NCI-H2227 (cell line): ENCODE data around the gene SUN3.
A peak's percentile ranks its signal among the peaks of the same experiment; 100 is the strongest.

Experiments
- DNase-seq: peaks from one replicate; lab custom pipeline; 2025; ENCODE audit not compliant: unreplicated experiment; lab: John Stamatoyannopoulos, UW

SUN3 gene

DNA sequence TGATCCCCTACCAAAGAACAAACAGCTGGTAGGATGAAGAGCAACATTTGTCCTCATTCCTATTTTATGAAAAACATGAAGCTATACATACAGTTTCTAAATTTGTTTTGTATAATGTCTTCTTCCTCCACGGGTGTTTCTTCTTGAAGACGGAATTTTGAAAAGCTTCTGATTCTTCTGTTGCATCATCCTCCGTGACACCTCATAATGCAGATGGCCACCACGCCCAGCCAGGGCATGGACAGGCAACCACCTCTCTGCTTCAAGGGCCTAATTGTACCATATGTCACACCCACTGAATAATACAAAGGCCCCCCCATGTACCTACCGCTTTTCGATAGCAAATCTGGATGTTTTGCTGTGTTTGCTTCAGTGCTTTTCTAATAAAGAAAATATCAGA lies at the start of gene SUN3:
TSS of gene SUN3 (minus strand) at position 170 of the 400 bp plus-strand sequence. CDS start at position 1, 169 bp downstream.
- no peak for DNase-seq

- DNase-seq, result no peak
Measured at GRCh38 chr7:48078470-48078869, 49.6 kb upstream of the SUN3 start.

GRCh38 chr7:48077423-48077822 lies 48.5 kb upstream of the SUN3 start:
- DNase-seq, result no peak

DNA sequence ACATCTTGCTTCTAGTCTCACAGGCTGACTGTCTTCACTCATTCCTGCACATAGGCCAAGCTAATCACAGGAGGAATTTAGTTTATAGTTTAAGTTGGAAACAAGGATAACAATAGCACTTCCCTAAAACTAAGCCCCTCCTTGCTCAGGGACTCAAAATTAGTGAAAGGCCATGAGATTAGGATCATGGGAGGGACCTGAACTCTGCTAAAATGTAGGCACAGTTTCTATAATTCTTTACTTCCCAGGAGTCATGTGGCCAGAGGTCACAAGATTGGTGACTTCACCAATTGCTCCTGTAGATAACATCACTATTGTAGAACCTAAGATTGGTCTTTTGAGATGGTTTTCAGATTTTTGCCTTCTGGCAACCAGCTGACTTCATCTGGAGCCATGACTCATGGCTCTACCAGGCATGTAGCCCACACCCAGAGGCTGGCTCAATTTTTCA lies 45.3 kb upstream of the SUN3 start:
- DNase-seq, result no peak

DNA sequence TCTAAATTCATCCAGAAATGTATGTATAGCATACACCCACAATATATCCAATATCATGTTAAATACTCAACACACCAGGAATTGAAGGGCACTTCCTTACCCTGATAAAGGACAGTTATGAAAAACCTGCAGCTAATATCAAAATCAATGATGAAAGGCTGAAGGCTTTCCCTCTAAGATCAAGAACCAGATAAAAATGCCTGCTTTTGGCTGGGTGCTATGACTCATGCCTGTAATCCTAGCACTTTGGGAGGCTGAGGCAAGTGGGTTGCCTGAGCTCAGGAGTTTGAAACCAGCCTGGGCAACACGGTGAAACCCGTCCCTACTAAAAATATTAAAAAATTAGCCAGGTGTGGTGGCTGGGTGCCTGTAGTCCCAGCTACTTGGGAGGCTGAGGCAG lies 38.6 kb upstream of the SUN3 start:
- no peak for DNase-seq

- no peak for DNase-seq
Measured at GRCh38 chr7:48063985-48064384, 35.1 kb upstream of the SUN3 start.

DNA sequence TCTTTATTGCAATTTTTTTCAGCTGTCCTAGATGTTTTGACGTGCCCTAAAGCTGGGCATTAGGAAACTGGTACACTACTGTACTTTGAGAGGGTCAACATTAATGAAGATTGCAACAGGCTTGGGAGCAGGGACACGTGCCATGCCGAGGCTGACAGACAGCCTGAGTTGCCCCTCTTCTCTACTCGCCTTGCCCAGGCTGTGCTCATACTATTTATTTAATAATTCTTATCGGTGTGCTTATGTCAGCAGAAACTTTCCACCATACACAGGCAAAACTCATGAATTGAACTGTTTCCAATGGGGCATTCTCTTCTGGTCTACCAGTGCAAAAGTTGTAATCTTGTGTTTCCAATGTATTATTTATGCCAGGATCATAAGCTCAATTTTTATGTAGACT lies 30.8 kb upstream of the SUN3 start:
- DNase-seq, result no peak

GRCh38 chr7:48058990-48059389 lies 30.1 kb upstream of the SUN3 start:
- DNase-seq, result no peak

DNA sequence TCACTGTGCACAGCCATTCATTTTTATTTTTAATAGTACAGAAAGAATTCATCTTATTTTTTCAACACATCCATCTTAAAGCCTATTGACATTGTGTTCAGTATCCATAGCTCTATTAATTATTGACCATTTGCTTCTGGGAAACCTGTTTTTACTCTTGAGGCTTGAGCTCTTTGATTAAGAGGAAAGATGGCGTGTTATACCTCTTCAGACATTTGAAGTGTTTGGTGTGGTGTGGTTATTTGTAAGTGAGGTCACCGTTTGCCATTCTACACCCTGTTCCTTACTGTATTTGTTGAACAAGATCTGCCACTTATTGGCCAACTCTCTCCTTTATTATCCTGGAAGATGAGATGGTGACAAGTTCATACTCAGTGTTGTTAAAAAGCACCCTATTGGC lies 24.8 kb upstream of the SUN3 start:
- no peak for DNase-seq

DNA sequence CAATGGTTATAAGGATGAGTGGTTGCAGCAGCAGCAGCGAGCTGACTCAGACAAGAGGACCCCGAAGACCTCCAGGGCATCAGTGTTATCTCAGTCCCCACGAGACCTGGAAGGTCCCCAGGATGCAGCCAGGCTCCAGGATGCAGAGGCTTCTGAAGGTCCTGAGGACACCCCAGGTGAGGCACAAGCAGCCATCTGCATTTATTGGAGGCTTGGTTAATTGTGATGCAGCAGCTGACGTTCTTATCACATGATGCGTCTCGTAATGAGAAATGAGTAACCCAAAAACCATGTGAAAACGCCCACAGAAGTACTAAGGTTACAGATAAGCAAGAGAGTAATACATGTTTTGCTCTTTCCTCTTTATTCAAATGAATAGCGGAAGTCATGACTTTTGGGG lies 23.8 kb upstream of the SUN3 start:
- DNase-seq, result no peak

DNA sequence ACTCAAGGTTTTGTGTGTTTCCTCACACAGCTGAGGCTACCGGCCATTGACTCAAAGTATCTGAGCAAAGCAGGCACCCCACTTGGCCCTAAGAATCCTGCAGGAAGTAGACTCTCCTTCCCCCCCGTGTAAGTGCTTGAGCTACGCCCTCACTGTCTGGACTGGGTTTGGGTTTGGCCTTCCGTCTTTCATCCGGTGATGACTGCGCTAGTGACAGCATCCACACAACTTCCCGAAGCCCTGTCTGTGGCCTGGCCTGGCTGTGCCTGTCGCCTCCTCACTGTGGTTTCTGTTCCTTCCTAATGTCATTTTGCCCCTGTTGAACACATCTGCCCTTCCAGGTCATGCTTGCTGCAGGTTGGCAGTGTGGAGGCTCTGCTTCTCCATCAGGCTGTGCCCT lies 20.9 kb upstream of the SUN3 start:
- no peak for DNase-seq

DNA sequence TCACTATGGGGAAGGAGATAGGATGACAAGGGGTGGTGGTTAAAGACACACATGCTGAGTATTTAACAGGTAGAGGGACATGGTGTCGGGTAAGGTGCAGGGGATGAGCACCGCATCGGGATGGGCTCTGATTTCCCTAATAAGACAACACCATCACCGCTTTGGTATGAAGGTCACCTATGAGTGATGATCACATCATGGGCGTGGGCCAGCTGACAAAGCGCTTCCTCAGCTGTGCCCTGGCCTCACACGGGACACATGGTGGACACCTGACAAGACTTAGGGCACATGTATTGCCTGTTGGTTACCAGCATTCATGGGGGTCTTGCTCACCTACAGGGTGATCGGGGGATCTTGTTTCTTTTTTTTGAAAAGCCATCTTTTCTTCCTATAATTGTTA lies 19.2 kb upstream of the SUN3 start:
- no peak for DNase-seq

GRCh38 chr7:48046458-48046857 lies 17.6 kb upstream of the SUN3 start:
- no peak for DNase-seq

- DNase-seq, result no peak
Measured at GRCh38 chr7:48045195-48045765, 16.4 kb upstream of the SUN3 start.

DNA sequence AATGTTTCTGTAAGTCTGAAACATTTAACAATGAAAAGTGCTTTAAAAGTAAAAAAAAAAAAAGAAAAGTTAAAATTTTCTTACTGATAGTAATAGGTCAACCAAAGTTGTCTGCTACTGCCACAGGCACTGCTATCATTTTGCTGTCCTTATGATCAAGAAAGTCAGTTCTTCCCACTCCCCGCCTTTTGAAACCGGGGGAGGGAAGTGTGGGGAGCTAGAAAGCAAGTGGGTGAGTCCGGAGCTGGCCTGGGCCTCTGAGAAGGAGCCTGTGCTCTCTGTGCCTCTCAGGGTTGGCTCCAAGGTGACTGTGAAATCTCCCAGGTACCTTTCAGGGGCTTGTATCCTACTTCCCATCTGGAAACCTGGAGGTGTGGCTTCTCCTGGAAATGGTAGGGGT lies 13.7 kb upstream of the SUN3 start:
- no peak for DNase-seq

- no peak for DNase-seq
Measured at GRCh38 chr7:48042216-48042615, 13.3 kb upstream of the SUN3 start.

GRCh38 chr7:48041653-48041970 lies 12.7 kb upstream of the SUN3 start:
- DNase-seq, result no peak

- no peak for DNase-seq
Measured at GRCh38 chr7:48040944-48041652, 12.2 kb upstream of the SUN3 start.

DNA sequence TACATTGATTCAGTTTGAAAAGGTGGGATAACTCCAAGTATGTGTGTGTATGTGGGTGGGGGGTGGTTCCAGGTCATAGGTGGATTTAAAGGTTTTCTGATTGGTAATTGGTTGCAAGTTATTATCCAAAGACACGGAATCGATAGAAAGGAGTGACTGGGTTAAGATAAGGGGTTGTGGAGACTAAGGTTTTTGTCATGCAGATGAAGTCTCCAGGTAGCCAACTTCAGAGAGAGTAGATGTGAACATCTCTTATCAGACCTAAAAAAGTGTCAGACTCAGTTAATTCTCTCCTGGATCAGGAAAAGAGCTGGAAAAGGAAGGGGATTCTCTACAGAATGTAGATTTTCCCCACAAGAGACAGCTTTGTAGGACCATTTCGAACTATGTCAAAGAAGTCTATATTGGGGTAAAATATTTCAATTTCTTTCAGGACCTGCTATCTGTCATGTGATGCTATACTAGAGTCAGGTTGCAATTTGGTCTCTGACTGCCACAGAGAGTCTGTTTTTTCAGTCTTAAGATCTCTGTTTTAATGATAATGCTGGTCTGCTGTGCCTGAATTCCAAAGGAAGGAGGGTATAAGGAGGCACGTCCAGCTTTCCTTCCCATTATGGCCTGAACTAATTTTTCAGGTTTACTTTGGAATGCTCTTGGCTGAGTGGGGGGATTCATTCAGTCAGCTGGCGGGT lies 10.1 kb upstream of the SUN3 start:
- DNase-seq, result no peak

GRCh38 chr7:48035967-48036478 lies 7.1 kb upstream of the SUN3 start:
- DNase-seq, result no peak

DNA sequence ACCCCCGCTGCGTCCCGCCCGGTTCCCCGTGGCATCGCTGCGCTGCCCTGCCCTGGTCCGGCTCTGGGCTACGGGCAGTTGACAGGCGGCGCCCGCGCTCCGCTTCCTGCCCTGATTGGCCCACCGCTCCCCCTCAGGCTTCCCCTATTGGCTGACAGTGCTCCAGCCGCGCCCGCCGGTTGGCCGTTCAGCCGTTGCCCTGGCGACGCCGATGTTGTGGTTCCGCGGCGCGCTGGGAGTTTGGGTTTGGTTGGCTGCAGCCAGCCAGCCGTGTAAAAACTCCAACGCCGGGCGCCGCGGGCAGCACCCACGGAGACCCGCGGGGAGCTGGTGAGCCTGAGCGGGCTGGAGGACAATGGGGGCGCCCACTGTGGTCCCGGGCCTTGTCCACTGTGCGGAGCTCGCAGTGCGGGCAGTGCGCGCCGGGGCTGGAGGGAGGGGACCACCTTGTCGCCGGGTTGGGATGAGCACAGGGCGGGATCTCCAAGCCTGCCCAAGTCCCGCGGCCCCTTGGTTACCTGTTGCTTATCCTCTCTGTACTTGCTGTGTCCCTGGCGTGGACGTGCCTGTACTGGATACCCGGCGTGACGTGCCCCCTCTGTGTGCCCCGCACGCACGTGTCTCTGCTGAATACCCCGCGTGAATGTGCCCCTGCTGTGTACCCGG lies 6.5 kb upstream of the SUN3 start, which contains the start of gene C7orf57:
TSS of gene C7orf57 (plus strand) at position 243 of the 666 bp plus-strand sequence. CDS start 766 bp downstream, outside the sequence.
- DNase-seq, result peak; percentile 81

- no peak for DNase-seq
Measured at GRCh38 chr7:48033922-48034321, 5.0 kb upstream of the SUN3 start.
